GM23338 (cell line): Measurements from ENCODE around the gene OBSCN. TPM values are rescaled to one million over a fixed set of nuclear protein-coding genes. Genes with fewer than 3 reads are reported as not detected.

Experiments used
- ATAC-seq: fragments of 200-7000 bp; cut with Tn5 transposase; 3 replicates; pipeline ENCODE4 v1.9.1; 2020
- DNase-seq: peaks from one replicate; pipeline ENCODE4 v3.0.0-alpha.2; 2015; ENCODE audit warnings: low spot score
- H2AFZ ChIP-seq: fragments of 200-600 bp; sonication (generic); 2 replicates; pipeline ENCODE4 v1.8.0; 2016; ENCODE audit warnings: antibody characterized with exemption, mild to moderate bottlenecking, moderate library complexity
- H3F3A ChIP-seq: fragments of 200-600 bp; sonication (generic); replicated peaks from 2 replicates; pipeline ENCODE4 v1.8.0; 2017; ENCODE audit warnings: antibody characterized with exemption, mixed run types, low read depth
- H3K27ac ChIP-seq: fragments of 200-600 bp; sonication (generic); 2 replicates; pipeline ENCODE4 v1.6.1; 2016; ENCODE audit warnings: low read depth
- H3K27me3 ChIP-seq: fragments of 200-600 bp; sonication (generic); 2 replicates; pipeline ENCODE4 v1.8.0; 2016; ENCODE audit warnings: mild to moderate bottlenecking, mixed run types, moderate library complexity; ENCODE audit not compliant: insufficient read depth
- H3K36me3 ChIP-seq: fragments of 200-600 bp; sonication (generic); 2 replicates; pipeline ENCODE4 v1.8.0; 2016; ENCODE audit warnings: mild to moderate bottlenecking; ENCODE audit not compliant: insufficient read depth
- H3K4me1 ChIP-seq: fragments of 200-600 bp; sonication (generic); 2 replicates; pipeline ENCODE4 v1.8.0; 2016; ENCODE audit warnings: mild to moderate bottlenecking, moderate library complexity; ENCODE audit not compliant: insufficient read depth
- H3K4me2 ChIP-seq: fragments of 200-600 bp; sonication (generic); 2 replicates; pipeline ENCODE4 v1.7.1; 2017; ENCODE audit warnings: mixed run types
- H3K4me3 ChIP-seq: fragments of 200-600 bp; sonication (generic); 2 replicates; pipeline ENCODE4 v1.6.1; 2016; ENCODE audit warnings: mixed run types
- H3K79me2 ChIP-seq: fragments of 200-600 bp; sonication (generic); replicated peaks from 2 replicates; pipeline ENCODE4 v1.8.0; 2017; ENCODE audit warnings: mild to moderate bottlenecking; ENCODE audit not compliant: insufficient read depth
- H3K9me2 ChIP-seq: fragments of 200-600 bp; sonication (generic); 2 replicates; pipeline ENCODE4 v1.8.0; 2017; ENCODE audit not compliant: insufficient read depth
- H4K20me1 ChIP-seq: fragments of 200-600 bp; sonication (generic); replicated peaks from 2 replicates; pipeline ENCODE4 v1.8.0; 2017; ENCODE audit warnings: mild to moderate bottlenecking; ENCODE audit not compliant: insufficient read depth
- H3K27ac Mint-ChIP-seq: 2 replicates; pipeline ENCODE4 v1.8.0; 2020; ENCODE audit warnings: inconsistent platforms, mild to moderate bottlenecking, moderate library complexity, mixed read lengths
- H3K27me3 Mint-ChIP-seq: 3 replicates; pipeline ENCODE4 v1.8.0; 2022; ENCODE audit warnings: low read depth, mild to moderate bottlenecking, moderate library complexity, mixed read lengths, inconsistent platforms; ENCODE audit not compliant: insufficient read depth, poor library complexity
- H3K36me3 Mint-ChIP-seq: 3 replicates; pipeline ENCODE4 v1.8.0; 2021; ENCODE audit warnings: low read depth, mild to moderate bottlenecking, inconsistent platforms, moderate library complexity, mixed read lengths
- H3K4me1 Mint-ChIP-seq: 3 replicates; pipeline ENCODE4 v1.8.0; 2020; ENCODE audit warnings: mild to moderate bottlenecking, inconsistent platforms, mixed read lengths
- H3K4me3 Mint-ChIP-seq: 3 replicates; pipeline ENCODE4 v1.8.0; 2021; ENCODE audit warnings: moderate library complexity, mild to moderate bottlenecking, inconsistent platforms, mixed read lengths
- H3K9me3 Mint-ChIP-seq: 3 replicates; pipeline ENCODE4 v1.8.0; 2020; ENCODE audit warnings: moderate library complexity, mild to moderate bottlenecking, inconsistent platforms, mixed read lengths
- CTCF ChIP-seq, 2 experiments: fragments of 200-600 bp in 1 of 2; sonication (generic) in 1 of 2; conservative IDR thresholded peaks; 2 replicates each; pipeline versions ENCODE4 v1.5.1 to v1.6.1; 2016 to 2017; ENCODE audit warnings: antibody characterized with exemption in 2 of 2, low read depth in 2 of 2, mild to moderate bottlenecking in 2 of 2, moderate library complexity in 1 of 2
- EZH2 ChIP-seq: fragments of 200-600 bp; sonication (generic); IDR thresholded peaks from one replicate; pipeline ENCODE4 v1.8.0; 2017; ENCODE audit warnings: antibody characterized with exemption, mild to moderate bottlenecking, low read depth; ENCODE audit not compliant: unreplicated experiment
- NANOG ChIP-seq: IDR thresholded peaks from 2 replicates; pipeline ENCODE4 v1.6.1; 2016; ENCODE audit warnings: antibody characterized with exemption, borderline replicate concordance
- ZNF114 ChIP-seq: fragments of 250-450 bp; sonication (Bioruptor Pico); IDR thresholded peaks from 2 replicates; pipeline ENCODE4 v1.5.0; 2020; ENCODE audit warnings: mild to moderate bottlenecking, moderate library complexity
- ZNF462 ChIP-seq: fragments of 250-450 bp; sonication (Bioruptor Pico); IDR thresholded peaks from 2 replicates; pipeline ENCODE4 v1.5.0; 2020; ENCODE audit warnings: mild to moderate bottlenecking, moderate library complexity
- polyA plus RNA-seq: library from polyadenylated mRNA; unstranded; fragments of >200 nt; fragmentation: Nextera tagmentation; extraction: Ambion mirVana; gene quantifications from 2 replicates; pipeline ENCODE4 v1.2.1, GENCODE V29; 2016
- total RNA-seq: library from RNA; depleted of rRNA; stranded (reverse); fragments of >200 nt; shearing (Covaris generic); gene quantifications from 2 replicates; pipeline ENCODE4 v1.2.3, GENCODE V29; 2014

OBSCN gene
- total and polyA plus RNA-seq, 2 experiments from 2014 or later: 8.4 to 38.5 TPM

GRCh38 chr1:228283043-228283371, 75.2 kb downstream of the OBSCN start (continued):
- TF ChIP-seq ZNF462 (CRISPR knock-in tag): no peak

- Histone ChIP-seq H2AFZ (no peak overlapping the region), H3K36me3 (no peaks in the 10 kb centered on the region), H4K20me1 (no peaks in the 10 kb centered on the region), H3K27ac (no peak overlapping the region), H3K4me1 (no peaks in the 10 kb centered on the region), H3K4me2 (no peak overlapping the region), H3K27me3 (no peaks in the 10 kb centered on the region), H3F3A (no peaks in the 10 kb centered on the region), H3K79me2 (no peaks in the 10 kb centered on the region), H3K9me2 (no peaks in the 10 kb centered on the region), H3K4me3 (no peak overlapping the region)
- no peak overlapping the region for H3K27ac Mint-ChIP-seq
- H3K9me3 Mint-ChIP-seq: no peaks in the 10 kb centered on the region
- peaks cover 25% of the 10 kb centered on the region; the same call in 2 of the 3 replicates for H3K36me3 Mint-ChIP-seq
- ATAC-seq (no peak), DNase-seq (no peak)
- H3K4me1 Mint-ChIP-seq: no peaks in the 10 kb centered on the region
- H3K27me3 Mint-ChIP-seq: peaks cover 8% of the 10 kb centered on the region
- no peak overlapping the region for H3K4me3 Mint-ChIP-seq
- no peak for TF ChIP-seq CTCF (conservative IDR thresholded peaks at IDR 0.05; ENCODE audit: low read depth in 2 of 2)
- no peak for TF ChIP-seq ZNF462 (CRISPR knock-in tag)
- TF ChIP-seq EZH2: no peak
- TF ChIP-seq ZNF114 (CRISPR knock-in tag): no peak
- no peak for TF ChIP-seq NANOG
Measured at GRCh38 chr1:228283476-228284147, 75.8 kb downstream of the OBSCN start.
